Activated naive CD8-positive, alpha-beta T cell treated with anti-CD3 and anti-CD28 coated beads, Interleukin-2, amount 50 U/mL, for 16 hours (primary cell): ENCODE data around the gene GABPB2.

Source experiments
- DNase-seq: peaks from one replicate; pipeline ENCODE4 v3.0.0-alpha.2; 2020; ENCODE audit warnings: low read depth, low spot score

The GABPB2 gene

GRCh38 chr1:151164732-151165280 lies 94.2 kb downstream of the GABPB2 start:
- DNase-seq = no peak

- no peak for DNase-seq
Measured at GRCh38 chr1:151165281-151165737, 94.7 kb downstream of the GABPB2 start.

GRCh38 chr1:151165738-151166504 lies 95.4 kb downstream of the GABPB2 start, which contains the start of the genes LYSMD1 and SCNM1:
TSS of gene LYSMD1 (minus strand) at chr1:151165902. CDS start at chr1:151165258, 644 bp downstream.
TSS of gene SCNM1 (plus strand) at chr1:151166144. CDS start at chr1:151166153, 9 bp downstream.
- peak; percentile 91 for DNase-seq

- no peak for DNase-seq
Measured at GRCh38 chr1:151166505-151166956, 96.0 kb downstream of the GABPB2 start.

- DNase-seq = no peak
Measured at GRCh38 chr1:151167116-151167515, 96.6 kb downstream of the GABPB2 start.

GRCh38 chr1:151171190-151171589 lies 100.6 kb downstream of the GABPB2 start:
- no peak for DNase-seq
